Panc1 (cell line): Measurements from ENCODE around the gene MECR.

Experiments used
- POLR2AphosphoS5 ChIP-seq: IDR thresholded peaks from 2 replicates; pipeline ENCODE4 v1.6.1; 2012; ENCODE audit warnings: mild to moderate bottlenecking, low read depth, low read length, moderate library complexity
- SIN3A ChIP-seq: IDR thresholded peaks from 2 replicates; pipeline ENCODE4 v1.6.1; 2012; ENCODE audit warnings: low read depth, mild to moderate bottlenecking, low read length, moderate library complexity, borderline replicate concordance; ENCODE audit not compliant: insufficient read depth
- TCF7L2 ChIP-seq: IDR thresholded peaks from 2 replicates; pipeline ENCODE4 v1.6.1; 2011; ENCODE audit warnings: mild to moderate bottlenecking, low read depth, low read length, inconsistent platforms
- TF ChIP-seq, protein P1 (sequence below): fragments of 450-650 bp; IDR thresholded peaks from 2 replicates; pipeline ENCODE4 v1.5.1; 2017; ENCODE audit warnings: mild to moderate bottlenecking
- TF ChIP-seq, protein P2 (sequence below), 2 experiments: IDR thresholded peaks; 2 replicates each; pipeline ENCODE4 v1.6.1; 2011 to 2012; ENCODE audit warnings: low read depth in 2 of 2, control low read depth in 1 of 2, low read length in 1 of 2, mild to moderate bottlenecking in 1 of 2, moderate library complexity in 1 of 2; ENCODE audit not compliant: insufficient read depth in 1 of 2

DNA sequence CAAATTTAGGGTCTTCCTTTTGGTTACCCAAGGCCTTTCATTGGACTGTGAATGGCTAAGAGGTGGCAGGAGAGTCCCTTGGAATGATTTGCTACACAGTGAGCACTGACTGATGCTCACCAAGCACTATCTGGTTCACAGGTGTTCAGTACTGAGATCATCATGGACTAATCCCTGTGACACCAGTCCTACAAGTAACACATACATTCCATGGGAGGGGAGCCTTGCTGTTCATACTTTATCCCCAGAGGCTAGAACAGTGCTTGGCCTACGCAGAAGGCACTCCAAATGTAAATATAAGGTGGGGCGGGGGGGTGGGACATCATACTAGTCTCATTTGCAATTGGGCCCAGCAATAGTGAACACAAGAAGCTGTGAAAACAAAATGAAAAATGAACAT lies 86.6 kb downstream of the MECR start:
- TF ChIP-seq, protein P1, sequence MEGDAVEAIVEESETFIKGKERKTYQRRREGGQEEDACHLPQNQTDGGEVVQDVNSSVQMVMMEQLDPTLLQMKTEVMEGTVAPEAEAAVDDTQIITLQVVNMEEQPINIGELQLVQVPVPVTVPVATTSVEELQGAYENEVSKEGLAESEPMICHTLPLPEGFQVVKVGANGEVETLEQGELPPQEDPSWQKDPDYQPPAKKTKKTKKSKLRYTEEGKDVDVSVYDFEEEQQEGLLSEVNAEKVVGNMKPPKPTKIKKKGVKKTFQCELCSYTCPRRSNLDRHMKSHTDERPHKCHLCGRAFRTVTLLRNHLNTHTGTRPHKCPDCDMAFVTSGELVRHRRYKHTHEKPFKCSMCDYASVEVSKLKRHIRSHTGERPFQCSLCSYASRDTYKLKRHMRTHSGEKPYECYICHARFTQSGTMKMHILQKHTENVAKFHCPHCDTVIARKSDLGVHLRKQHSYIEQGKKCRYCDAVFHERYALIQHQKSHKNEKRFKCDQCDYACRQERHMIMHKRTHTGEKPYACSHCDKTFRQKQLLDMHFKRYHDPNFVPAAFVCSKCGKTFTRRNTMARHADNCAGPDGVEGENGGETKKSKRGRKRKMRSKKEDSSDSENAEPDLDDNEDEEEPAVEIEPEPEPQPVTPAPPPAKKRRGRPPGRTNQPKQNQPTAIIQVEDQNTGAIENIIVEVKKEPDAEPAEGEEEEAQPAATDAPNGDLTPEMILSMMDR, result no peak
- TF ChIP-seq POLR2AphosphoS5 (no peak), TCF7L2 (no peak), SIN3A (no peak)
- TF ChIP-seq, protein P2, sequence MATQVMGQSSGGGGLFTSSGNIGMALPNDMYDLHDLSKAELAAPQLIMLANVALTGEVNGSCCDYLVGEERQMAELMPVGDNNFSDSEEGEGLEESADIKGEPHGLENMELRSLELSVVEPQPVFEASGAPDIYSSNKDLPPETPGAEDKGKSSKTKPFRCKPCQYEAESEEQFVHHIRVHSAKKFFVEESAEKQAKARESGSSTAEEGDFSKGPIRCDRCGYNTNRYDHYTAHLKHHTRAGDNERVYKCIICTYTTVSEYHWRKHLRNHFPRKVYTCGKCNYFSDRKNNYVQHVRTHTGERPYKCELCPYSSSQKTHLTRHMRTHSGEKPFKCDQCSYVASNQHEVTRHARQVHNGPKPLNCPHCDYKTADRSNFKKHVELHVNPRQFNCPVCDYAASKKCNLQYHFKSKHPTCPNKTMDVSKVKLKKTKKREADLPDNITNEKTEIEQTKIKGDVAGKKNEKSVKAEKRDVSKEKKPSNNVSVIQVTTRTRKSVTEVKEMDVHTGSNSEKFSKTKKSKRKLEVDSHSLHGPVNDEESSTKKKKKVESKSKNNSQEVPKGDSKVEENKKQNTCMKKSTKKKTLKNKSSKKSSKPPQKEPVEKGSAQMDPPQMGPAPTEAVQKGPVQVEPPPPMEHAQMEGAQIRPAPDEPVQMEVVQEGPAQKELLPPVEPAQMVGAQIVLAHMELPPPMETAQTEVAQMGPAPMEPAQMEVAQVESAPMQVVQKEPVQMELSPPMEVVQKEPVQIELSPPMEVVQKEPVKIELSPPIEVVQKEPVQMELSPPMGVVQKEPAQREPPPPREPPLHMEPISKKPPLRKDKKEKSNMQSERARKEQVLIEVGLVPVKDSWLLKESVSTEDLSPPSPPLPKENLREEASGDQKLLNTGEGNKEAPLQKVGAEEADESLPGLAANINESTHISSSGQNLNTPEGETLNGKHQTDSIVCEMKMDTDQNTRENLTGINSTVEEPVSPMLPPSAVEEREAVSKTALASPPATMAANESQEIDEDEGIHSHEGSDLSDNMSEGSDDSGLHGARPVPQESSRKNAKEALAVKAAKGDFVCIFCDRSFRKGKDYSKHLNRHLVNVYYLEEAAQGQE (IDR thresholded peaks at IDR 0.05; ENCODE audit: insufficient read depth in 1 of 2, low read depth in 2 of 2, low read length in 1 of 2), result no peak
